Ishikawa (cell line): ENCODE data around the gene COLQ.

Source experiments
- CEBPB ChIP-seq: IDR thresholded peaks from 2 replicates; pipeline ENCODE4 v1.6.1; 2012
- CREB1 ChIP-seq: IDR thresholded peaks from 2 replicates; pipeline ENCODE4 v1.6.1; 2012; ENCODE audit warnings: low read depth
- EGR1 ChIP-seq: IDR thresholded peaks from 2 replicates; pipeline ENCODE4 v1.6.1; 2012
- EP300 ChIP-seq: IDR thresholded peaks from 2 replicates; pipeline ENCODE4 v1.6.1; 2012; ENCODE audit warnings: borderline replicate concordance
- FOXM1 ChIP-seq: IDR thresholded peaks from 2 replicates; pipeline ENCODE4 v1.6.1; 2012; ENCODE audit warnings: low read depth, borderline replicate concordance
- NFIC ChIP-seq: IDR thresholded peaks from 2 replicates; pipeline ENCODE4 v1.6.1; 2012
- RAD21 ChIP-seq: IDR thresholded peaks from 2 replicates; pipeline ENCODE4 v1.6.1; 2012; ENCODE audit warnings: low read depth
- TAF1 ChIP-seq: IDR thresholded peaks from 2 replicates; pipeline ENCODE4 v1.6.1; 2012; ENCODE audit warnings: low read depth, mild to moderate bottlenecking
- TCF12 ChIP-seq: IDR thresholded peaks from 2 replicates; pipeline ENCODE4 v1.6.1; 2012; ENCODE audit warnings: low read depth
- TEAD4 ChIP-seq: IDR thresholded peaks from 2 replicates; pipeline ENCODE4 v1.6.1; 2012
- YY1 ChIP-seq: IDR thresholded peaks from 2 replicates; pipeline ENCODE4 v1.6.1; 2012; ENCODE audit warnings: low read depth
- ZBTB7A ChIP-seq: IDR thresholded peaks from 2 replicates; pipeline ENCODE4 v1.6.1; 2012; ENCODE audit warnings: low read depth
- TF ChIP-seq, protein P1 (sequence below): IDR thresholded peaks from 2 replicates; pipeline ENCODE4 v1.6.1; 2012; ENCODE audit warnings: low read depth, mild to moderate bottlenecking
- TF ChIP-seq, protein P2 (sequence below): IDR thresholded peaks from 2 replicates; pipeline ENCODE4 v1.6.1; 2012
- TF ChIP-seq, protein P3 (sequence below): IDR thresholded peaks from 2 replicates; pipeline ENCODE4 v1.6.1; 2012

Gene COLQ

DNA sequence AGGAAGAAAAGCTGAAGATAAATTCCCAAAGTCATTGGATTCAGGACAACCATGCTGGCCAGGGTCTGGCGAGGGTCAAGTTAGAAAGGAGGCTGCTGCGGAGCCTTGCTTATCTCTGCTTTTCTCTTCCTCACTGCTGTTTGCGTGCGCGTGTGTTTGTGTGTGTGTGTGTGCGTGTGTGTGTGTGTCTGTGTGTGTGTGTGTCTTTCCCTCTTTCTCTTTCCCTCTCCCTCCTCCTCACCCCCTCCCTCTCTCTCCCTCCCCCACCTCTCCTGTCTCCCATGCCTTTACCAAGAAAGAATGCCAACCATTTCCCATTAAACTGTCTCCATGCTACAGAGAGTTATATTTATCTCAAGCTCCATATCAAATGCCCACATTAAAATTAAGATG, at the start of gene COLQ:
Gene COLQ, minus strand, starts transcription at position 134 of the 393 bp plus-strand sequence. Its CDS starts 81 bp downstream, at position 53.
- TF ChIP-seq EGR1 (no peak), TAF1 (no peak), TCF12 (no peak), EP300 (no peak), RAD21 (no peak), YY1 (no peak)

DNA sequence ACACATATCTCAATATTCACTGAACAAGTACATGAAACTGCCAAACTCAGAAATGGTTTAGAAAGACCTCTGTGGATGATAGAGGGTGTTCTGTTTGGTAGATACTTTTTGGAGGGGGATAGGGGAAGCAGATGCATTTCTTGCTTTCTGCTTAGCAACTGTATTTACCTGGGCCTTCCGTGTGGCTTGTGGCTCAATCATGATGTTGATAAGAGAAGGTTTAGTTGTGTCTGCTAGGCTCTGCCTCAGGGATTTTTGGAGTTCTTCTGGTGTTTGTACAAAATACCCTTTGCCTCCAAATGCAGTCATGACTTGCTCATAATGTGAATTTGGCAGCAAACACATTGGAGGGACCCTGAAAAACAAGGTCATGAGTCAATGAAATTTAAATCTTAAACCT, 41.7 kb upstream of the COLQ start:
- TF ChIP-seq, protein P1, sequence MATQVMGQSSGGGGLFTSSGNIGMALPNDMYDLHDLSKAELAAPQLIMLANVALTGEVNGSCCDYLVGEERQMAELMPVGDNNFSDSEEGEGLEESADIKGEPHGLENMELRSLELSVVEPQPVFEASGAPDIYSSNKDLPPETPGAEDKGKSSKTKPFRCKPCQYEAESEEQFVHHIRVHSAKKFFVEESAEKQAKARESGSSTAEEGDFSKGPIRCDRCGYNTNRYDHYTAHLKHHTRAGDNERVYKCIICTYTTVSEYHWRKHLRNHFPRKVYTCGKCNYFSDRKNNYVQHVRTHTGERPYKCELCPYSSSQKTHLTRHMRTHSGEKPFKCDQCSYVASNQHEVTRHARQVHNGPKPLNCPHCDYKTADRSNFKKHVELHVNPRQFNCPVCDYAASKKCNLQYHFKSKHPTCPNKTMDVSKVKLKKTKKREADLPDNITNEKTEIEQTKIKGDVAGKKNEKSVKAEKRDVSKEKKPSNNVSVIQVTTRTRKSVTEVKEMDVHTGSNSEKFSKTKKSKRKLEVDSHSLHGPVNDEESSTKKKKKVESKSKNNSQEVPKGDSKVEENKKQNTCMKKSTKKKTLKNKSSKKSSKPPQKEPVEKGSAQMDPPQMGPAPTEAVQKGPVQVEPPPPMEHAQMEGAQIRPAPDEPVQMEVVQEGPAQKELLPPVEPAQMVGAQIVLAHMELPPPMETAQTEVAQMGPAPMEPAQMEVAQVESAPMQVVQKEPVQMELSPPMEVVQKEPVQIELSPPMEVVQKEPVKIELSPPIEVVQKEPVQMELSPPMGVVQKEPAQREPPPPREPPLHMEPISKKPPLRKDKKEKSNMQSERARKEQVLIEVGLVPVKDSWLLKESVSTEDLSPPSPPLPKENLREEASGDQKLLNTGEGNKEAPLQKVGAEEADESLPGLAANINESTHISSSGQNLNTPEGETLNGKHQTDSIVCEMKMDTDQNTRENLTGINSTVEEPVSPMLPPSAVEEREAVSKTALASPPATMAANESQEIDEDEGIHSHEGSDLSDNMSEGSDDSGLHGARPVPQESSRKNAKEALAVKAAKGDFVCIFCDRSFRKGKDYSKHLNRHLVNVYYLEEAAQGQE, result no peak
- TF ChIP-seq NFIC, result no peak
- TF ChIP-seq FOXM1, result no peak
- TF ChIP-seq ZBTB7A, result no peak
- no peak for TF ChIP-seq TEAD4
- TF ChIP-seq, protein P2, sequence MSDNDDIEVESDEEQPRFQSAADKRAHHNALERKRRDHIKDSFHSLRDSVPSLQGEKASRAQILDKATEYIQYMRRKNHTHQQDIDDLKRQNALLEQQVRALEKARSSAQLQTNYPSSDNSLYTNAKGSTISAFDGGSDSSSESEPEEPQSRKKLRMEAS, result no peak
- no peak for TF ChIP-seq TAF1
- no peak for TF ChIP-seq CREB1
- TF ChIP-seq YY1, result no peak
- no peak for TF ChIP-seq TCF12
- no peak for TF ChIP-seq EGR1
- TF ChIP-seq RAD21, result no peak
- TF ChIP-seq, protein P3, sequence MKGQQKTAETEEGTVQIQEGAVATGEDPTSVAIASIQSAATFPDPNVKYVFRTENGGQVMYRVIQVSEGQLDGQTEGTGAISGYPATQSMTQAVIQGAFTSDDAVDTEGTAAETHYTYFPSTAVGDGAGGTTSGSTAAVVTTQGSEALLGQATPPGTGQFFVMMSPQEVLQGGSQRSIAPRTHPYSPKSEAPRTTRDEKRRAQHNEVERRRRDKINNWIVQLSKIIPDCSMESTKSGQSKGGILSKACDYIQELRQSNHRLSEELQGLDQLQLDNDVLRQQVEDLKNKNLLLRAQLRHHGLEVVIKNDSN, result no peak
- no peak for TF ChIP-seq EP300
- no peak for TF ChIP-seq CEBPB

- TF ChIP-seq YY1 (no peak), CEBPB (no peak)
Observed at GRCh38 chr3:15562560-15562959, 41.1 kb upstream of the COLQ start.

GRCh38 chr3:15558581-15558980, 37.1 kb upstream of the COLQ start:
- TF ChIP-seq ZBTB7A, result no peak
- no peak for TF ChIP-seq EP300
- no peak for TF ChIP-seq YY1
- TF ChIP-seq TEAD4, result no peak
- no peak for TF ChIP-seq RAD21
- no peak for TF ChIP-seq TAF1
- no peak for TF ChIP-seq TCF12
- TF ChIP-seq CEBPB, result no peak
- TF ChIP-seq CREB1, result no peak
- TF ChIP-seq, protein P3, result no peak
- TF ChIP-seq NFIC, result no peak
- no peak for TF ChIP-seq EGR1
- TF ChIP-seq, protein P1, result no peak
- TF ChIP-seq, protein P2, result no peak
- no peak for TF ChIP-seq FOXM1

DNA sequence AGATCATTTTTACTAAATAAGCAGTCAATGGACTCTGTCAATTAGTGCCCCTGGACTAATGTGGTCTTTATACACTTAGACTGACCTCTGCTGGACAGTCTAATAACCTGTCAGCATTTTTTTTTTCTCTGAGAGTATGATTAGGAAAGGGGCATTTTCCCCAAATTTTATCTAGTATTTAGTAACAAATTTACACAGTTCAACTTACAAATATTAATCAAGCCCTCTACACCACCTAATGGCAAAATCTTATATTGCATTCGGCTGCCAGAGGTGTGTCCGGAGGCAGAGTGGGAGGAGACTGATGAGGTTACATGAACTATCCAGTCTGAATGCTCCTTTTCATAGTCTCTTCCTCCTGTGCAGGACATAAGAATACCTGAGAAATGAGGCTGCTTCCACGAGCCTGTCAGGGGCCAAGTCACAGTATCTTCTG, 36.0 kb upstream of the COLQ start:
- no peak for TF ChIP-seq TAF1
- TF ChIP-seq RAD21, result peak; percentile 51

- TF ChIP-seq TCF12 (no peak), CREB1 (no peak), TAF1 (no peak), YY1 (no peak)
- TF ChIP-seq, protein P2, result no peak
Observed at GRCh38 chr3:15556512-15556911, 35.0 kb upstream of the COLQ start.

GRCh38 chr3:15553749-15554148, 32.2 kb upstream of the COLQ start:
- TF ChIP-seq TCF12 (no peak), RAD21 (no peak), NFIC (no peak), TEAD4 (no peak), TAF1 (no peak), EGR1 (no peak), CREB1 (no peak), YY1 (no peak), ZBTB7A (no peak), CEBPB (no peak)
- TF ChIP-seq, protein P3, result no peak
- TF ChIP-seq, protein P1, result no peak
